Pons (tissue), 1 donor: ENCODE measurements around the gene EIF4E1B.
"Not testable (repeated sequence)": the region's sequence is repeated elsewhere in the genome, so short reads cannot be mapped to it uniquely, and the experiment has no call there.

Source experiments
- DNase-seq: peaks from one replicate; pipeline ENCODE4 v3.0.0-alpha.2; 2016; ENCODE audit warnings: low spot score

The EIF4E1B gene, protein sequence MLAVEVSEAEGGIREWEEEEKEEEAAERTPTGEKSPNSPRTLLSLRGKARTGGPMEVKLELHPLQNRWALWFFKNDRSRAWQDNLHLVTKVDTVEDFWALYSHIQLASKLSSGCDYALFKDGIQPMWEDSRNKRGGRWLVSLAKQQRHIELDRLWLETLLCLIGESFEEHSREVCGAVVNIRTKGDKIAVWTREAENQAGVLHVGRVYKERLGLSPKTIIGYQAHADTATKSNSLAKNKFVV

GRCh38 chr5:176629853-176630680 is at the start of gene EIF4E1B, which contains the start of gene SNCB:
Gene EIF4E1B (plus strand): TSS chr5:176630675. CDS start chr5:176642788, 12,113 bp downstream.
Gene SNCB (minus strand): TSS chr5:176630534. CDS start chr5:176629654, 880 bp downstream.
- DNase-seq, result no peak

- no peak for DNase-seq
Observed at GRCh38 chr5:176581361-176581760, 49.1 kb upstream of the EIF4E1B start.

GRCh38 chr5:176583076-176583475 is 47.4 kb upstream of the EIF4E1B start:
- no peak for DNase-seq

- no peak for DNase-seq
Observed at GRCh38 chr5:176587398-176587797, 43.1 kb upstream of the EIF4E1B start.

- no peak for DNase-seq
Observed at GRCh38 chr5:176588297-176588696, 42.2 kb upstream of the EIF4E1B start.

GRCh38 chr5:176589039-176589769 is 41.3 kb upstream of the EIF4E1B start:
- DNase-seq, result no peak

GRCh38 chr5:176590035-176590717 is 40.3 kb upstream of the EIF4E1B start:
- no peak for DNase-seq

- DNase-seq, result not testable (repeated sequence)
Observed at GRCh38 chr5:176591667-176592066, 38.8 kb upstream of the EIF4E1B start.

DNA sequence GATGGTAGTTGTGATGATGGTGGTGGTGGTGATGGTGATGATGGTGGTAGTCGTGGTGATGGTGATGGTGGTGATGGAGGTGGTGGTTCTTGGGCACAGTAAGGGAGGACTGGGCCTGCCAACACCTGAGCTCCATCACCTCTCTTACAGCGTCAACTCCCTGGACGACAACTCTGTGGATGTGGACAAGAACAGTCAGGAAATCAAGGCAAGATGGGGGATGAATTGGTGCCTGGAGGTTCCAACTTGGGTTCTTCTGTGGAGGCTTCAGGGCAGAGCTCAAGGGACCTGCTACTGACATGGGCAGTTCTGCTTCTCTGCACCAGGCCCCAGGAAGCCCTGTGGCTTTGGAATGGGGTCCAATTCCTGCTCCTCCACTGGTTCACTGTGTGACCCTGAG is 37.9 kb upstream of the EIF4E1B start:
- DNase-seq, result no peak

DNA sequence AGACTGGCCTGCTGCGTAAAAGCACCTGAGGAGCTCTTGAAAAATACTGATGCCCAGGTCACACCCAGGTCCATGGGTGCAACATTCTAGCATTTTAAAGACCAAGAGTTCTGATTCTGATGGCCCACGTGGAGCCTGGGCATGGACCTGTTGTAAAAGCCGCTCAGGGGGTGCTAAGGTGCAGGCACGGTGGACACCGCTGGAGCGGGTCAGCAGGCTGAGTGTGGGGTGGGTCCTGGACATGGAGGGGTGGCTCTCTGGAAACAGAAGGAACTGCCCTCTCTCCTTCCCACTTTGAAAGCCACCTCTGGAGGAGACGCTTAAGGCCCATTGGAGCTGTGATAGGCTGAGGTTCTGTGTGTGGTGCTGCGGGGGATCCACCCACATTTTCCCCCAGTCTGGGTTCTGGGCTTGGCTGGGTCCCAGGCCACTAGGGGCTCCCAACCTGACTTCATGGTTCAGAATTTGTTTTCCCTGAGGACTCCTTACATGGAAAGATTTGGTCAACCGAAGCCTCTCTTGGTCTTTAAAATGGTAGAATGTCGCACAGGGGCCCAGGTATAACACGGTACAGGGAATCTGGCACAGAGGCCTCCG is 37.1 kb upstream of the EIF4E1B start:
- no peak for DNase-seq

- DNase-seq, result no peak
Observed at GRCh38 chr5:176594554-176594953, 35.9 kb upstream of the EIF4E1B start.

- no peak for DNase-seq
Observed at GRCh38 chr5:176595386-176595943, 35.0 kb upstream of the EIF4E1B start.

GRCh38 chr5:176596069-176596644 is 34.3 kb upstream of the EIF4E1B start:
- DNase-seq, result no peak

DNA sequence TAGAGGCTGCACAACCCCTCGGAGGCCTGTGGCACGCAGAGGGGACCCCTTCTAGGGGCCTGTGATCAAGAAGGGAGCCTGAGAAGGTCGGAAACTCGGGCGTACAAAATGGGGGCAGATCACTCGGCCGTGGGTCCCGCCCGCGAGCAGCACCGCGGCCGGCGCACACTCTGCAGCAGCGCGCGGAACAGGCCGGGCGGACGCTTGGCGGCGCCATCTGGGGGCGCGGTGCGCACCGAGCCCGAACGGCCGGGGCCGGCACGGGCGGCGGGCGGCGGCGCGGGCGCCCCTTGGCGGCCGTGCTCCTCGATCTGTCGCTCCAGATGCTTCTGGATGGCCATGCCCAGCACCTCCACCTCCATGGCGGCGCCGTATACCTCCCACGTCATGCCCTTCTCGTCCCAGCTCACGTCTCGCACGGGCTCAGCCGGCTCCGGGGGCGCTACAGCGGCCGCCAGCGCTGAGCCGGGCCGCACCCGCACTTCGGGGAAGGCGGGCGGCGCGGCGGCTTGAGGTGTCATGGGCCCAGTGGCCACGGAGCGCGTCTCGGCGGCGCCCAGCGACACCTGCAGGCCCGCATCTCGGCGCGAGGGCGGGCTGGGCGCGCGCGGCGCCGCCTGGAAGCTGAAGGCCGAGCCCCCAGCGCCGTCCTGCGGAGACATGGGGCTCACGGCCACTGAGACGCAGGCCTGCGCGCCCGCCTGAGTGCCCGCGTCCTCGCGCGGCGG is 33.6 kb upstream of the EIF4E1B start:
- DNase-seq, result no peak

DNA sequence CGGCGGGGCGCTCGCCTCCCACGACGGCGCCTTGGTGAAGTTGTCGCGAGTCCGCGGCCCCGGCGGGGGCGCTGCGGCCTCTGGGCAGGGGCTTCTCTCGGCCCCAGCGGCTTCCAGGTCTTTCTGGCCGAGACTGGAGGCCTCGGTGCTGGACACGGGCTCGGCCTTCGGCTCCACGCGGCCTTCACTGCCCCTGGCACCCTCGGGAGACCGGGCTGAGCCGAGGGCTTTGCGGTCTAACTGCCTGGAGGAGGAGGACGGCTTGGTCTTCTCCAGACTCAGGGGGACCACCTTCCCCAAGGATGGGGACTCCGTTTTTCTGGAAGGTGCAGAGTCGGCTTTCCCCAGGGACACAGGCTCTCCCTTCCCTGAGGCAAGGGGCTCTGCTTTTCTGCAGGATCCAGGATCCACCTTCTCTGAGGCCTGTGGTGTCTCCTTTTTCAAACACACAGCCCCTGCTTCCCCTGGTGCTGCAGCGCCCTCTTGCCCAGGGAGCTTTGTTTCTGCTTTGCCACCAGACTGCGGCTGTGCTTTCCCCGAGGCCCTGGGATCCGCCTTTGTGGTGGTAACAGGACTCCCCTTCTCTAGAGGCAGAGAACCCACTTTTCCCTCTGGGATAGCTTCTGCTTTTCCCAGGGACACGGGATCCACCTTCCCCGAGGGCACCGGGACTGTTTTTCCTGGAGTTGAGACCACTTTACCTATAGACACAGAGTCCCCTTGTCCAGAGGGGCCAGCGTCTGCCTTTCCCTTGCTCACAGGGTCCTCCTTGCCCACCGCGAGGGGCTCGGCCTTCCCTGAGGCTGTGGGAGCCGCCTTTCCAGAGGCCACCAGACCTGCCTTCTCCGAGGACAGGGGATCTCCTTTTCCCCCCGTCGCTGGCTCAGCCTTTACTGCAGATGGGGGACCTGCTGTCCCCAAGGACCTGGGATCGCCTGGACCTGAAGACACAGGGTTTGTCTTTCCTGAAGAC is 32.8 kb upstream of the EIF4E1B start:
- DNase-seq, result no peak

DNA sequence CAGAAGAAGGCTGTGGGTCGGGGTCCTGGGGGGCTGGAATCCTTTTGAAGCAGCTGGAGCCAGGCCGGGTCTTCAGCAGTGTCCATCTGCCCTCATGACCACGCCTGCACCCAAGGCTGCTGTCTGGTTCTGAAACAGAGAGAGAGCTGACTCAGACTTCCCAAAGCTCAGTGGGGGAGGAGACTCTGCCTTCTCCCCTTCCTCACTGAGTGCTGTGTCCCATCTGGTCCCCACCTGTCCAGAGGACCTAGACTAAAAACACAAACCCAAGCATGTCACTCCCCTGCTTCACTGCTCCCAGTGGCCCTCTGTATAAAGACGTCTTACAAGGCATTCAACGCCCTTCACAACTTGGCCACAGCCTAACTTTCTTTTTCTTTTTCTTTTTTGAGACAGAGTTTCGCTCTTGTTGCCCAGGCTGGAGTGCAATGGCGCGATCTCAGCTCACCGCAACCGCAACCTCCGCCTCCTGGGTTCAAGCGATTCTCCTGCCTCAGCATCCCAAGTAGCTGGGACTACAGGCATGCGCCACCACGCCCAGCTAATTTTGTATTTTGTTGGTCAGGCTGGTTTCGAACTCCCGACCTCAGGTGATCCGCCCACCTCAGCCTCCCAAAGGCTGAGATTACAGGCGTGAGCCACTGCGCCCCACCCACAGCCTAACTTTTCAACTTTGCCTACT is 30.6 kb upstream of the EIF4E1B start:
- DNase-seq, result not testable (repeated sequence)

DNA sequence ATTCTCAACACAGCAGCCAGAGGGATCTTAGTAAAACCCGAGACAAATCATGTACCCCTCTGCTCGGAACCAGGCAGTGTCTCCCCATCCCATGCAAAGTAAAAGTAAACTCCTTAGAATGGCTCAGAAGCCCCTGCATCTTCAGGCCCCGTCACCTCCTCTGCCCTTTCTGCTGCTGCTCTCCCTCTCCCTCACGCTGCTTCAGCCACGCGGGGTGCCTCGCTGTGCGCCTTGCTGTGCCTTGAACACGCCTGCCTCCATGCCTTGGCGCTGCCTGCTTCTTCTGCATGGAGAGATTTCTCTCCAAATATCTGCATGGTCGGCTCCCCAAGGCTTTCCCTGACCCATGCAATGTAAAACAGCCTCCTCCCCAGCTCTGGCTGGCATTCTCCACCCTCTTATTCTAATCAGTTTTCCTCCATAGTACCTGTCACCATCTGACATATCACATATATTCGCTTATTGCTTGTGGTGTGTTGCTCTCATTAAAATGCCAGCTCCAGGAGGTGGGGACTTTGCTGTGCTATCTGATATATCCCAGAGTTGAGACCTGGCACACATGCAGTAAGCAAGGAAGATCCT is 28.5 kb upstream of the EIF4E1B start:
- no peak for DNase-seq

GRCh38 chr5:176603091-176603490 is 27.4 kb upstream of the EIF4E1B start:
- DNase-seq, result no peak
